Stimulated activated CD4-positive, alpha-beta T cell treated with anti-CD3 and anti-CD28 coated beads, Interleukin-4, amount 100 ng/mL, for 1 hour (primary cell): ENCODE data around the gene AEBP1.

Experiments used
- DNase-seq: peaks from one replicate; pipeline ENCODE4 v3.0.0-alpha.2; 2020

AEBP1 gene

DNA sequence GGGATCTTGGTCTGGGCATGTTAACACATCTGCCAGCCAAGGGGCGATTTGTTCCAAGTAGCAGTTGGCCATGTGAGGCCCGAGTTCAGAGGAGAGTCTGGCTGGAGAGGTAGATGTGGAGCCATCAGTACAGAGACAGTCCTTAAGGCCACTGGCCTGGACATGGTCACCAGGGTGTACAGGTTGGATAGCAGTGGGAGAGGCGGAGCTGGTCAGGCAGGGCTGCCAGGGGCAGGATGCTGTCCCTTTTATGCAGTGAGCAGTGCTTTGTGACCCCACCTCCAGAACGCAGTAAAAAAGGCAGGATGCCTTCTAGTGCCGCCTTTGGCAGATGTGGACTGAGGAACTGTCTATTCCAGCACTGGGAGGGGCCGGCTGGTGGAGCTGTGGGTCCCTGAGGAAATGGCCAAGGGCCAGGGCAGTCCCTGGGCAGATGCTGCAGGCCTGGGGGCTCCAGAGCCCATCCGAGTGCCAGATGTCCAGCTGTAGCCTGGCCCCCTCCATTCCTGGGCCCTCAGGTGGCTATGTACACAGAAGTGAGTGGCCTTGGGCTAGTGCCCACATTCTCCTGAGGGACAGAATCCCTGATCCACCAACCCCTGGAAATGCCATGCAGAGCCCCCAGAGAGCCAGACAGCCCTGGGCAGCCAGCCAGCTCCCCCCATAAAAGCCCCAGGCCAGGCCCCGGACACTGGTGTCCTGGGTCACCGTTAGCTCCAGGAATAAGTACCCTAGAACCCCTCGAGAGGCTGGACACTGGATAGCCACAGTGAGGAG is 54.1 kb downstream of the AEBP1 start:
- DNase-seq = no peak

DNA sequence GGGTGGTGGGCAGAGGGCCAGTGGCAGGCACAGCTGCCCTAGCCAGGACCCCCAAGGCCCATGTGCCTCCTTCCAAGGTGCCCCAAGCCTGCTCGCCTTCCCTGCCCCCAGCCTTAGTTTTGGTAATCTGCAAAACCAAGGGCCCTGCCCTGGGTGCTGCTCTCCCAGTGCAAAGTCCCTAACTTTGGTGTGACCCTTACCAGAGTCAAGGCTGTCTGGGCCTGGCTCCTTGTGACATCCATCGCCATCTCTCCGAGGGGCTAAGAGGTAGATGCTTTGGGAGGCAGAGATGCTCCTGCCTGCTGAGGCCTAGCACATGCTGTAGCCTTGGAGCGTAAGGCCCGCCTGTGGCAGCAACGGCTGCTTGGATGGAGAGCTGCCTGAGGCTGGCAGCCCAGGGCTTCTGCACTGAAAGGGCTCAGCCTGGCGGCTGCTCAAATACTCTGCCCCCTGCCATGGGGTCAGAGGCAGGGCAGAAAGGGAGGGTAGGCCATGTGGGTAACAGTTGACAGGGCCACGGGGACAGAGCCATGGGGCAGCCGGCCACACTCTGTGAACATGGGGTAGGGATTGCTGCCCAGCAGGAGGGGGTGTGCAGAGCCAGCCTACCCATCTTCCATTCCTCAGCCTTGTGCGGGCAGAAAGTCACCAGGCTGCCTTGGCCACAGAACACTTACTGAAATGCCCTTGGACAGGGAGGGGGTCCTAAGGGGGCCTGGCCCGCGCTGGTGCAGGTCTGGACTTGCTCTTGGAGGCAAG is 54.9 kb downstream of the AEBP1 start:
- DNase-seq = no peak

DNA sequence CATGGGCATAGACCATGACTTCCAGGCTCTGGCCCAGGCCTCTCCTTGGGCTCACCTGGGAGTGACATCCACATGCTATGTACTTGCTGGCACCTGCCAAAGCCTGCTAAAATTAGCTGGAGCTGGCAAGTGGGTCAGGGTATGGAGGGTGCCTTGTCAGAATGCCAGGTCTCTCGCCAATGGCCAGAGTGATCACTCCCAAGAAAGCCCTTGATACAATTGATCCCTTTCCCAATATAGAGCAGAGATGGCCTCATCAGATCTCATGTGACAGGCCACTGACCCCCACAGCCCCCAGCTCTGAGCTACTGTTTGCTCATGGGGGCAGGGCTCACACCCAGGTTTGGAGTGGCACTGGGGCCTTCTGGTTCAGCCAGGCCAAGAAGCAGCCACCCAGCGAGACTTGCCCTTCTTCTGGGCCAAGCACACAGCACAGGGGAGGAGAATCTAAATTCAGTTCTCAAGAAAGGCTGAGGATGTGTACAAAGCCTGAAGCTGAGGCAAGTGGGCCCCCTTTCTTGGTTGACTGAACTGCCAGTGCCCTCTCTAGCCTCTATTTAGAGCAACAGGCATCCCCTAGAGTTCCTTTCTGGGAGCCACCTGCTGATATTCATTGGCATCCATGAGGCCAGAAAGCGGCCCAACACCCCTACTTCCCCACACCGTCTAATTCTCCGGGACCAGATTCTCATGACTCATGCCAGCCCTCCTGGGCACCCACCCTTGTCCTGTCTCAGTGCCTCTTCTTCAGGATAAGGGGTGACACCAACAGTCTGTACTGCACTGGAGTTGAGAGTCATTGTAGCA is 55.9 kb downstream of the AEBP1 start:
- no peak for DNase-seq

DNA sequence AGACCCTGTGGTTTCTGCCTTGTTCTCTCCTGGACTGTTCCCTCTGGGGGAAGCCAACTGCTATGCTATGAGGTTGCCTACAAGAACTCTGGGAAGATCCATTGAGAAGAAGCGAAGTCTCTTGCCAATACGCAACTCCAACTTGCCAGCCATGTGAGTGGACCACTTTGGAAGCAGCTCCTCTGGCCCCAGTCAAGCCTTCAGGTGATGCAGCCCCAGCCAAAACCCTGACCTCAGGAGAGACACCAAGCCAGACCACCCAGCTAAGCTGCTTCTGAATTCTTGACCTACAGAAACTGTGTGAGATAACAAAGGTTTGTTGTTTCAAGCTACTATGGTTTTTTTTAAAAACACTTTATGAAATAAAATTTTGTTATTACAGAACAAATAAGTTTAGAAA is 57.2 kb downstream of the AEBP1 start:
- no peak for DNase-seq

DNA sequence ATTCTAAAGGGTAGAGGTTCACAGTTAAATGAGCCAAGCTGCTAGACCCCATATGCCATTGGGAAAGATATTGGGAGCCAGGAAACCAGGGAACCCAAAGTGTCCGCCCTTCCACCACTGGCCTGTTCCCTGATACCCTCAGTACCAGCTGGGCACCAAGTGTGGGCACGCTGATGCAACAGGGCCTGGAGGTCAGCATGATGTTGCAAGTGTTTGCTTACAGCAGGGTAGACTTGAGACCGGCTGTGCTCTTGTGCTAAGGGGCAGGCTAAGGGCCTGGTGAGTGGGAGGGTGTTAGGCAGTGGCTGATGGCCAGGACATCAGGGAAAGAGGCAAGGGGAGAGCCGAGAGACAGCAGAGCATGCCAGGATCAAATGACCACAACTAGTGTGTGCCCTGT is 58.0 kb downstream of the AEBP1 start:
- no peak for DNase-seq

DNA sequence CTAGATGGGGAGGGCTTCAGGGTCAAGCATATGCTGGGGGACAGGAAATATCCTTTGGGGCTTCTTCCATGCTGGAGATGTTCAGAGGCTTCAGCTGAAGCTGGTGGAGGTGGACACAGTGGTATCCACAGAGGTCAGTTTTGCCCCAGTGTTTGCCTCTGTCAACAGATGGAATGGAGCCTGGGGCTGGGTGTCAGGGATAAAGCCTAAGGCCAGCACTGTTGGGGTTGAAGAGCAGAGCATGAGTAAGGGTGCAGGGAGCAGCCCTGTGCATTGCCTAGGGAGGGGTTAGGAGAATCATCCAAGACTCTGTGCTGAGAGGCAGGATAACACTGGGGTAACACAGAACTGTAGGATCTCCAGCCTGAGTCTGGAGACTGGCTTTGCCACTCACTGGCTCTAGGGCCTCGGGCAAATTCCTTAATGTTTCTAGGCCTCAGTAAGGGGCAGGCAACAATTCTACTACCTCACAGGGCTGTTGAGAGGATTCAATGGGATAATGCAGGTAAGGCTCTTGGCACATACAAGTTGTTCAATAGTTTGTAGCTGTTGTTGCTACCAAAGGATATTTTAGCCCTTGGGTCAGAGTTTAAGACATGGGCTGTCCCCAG is 58.7 kb downstream of the AEBP1 start:
- no peak for DNase-seq

DNA sequence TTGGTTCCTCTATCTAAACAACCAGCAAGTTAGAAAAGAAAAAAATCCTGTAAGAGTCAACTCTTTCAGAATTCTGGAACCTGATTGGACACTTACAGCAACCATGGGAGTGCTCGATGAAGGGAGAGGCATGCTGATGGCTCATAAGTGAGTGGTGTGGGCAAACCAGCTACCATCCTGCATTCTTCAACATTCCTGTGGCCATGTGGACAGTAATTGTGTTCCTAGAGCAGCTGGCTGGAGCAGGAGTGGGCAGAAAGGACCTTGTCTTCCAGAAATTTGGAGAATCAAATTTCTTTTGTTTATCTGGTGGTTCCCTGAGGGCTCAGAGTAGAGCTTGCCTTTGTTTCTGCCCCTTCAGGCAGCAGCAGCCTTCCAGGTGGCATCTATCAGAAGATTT is 59.4 kb downstream of the AEBP1 start:
- DNase-seq = no peak
